ENCODE results near the gene NCBP2. TPM values are rescaled to one million over a fixed set of nuclear protein-coding genes. Genes with fewer than 3 reads are reported as not detected.

NCBP2 gene
- total and polyA plus RNA-seq, 2 experiments from 2014 or later = 78.4 to 98.9 TPM

GRCh38 chr3:196974661-196975060 is 32.3 kb upstream of the NCBP2 start (continued):
- TF ChIP-seq CTCF (conservative IDR thresholded peaks at IDR 0.05; ENCODE audit: low read depth in 2 of 2) (no peak), EZH2phosphoT487 (IDR thresholded peaks at IDR 0.05; ENCODE audit: unreplicated experiment) (no peak), STAT1 (IDR thresholded peaks at IDR 0.05; ENCODE audit: unreplicated experiment) (no peak), CREB1 (CRISPR knock-in tag; IDR thresholded peaks at IDR 0.05; ENCODE audit: low read depth) (no peak), NANOG (IDR thresholded peaks at IDR 0.05; ENCODE audit: borderline replicate concordance) (no peak), ZNF114 (CRISPR knock-in tag; IDR thresholded peaks at IDR 0.05) (no peak), JUNB (IDR thresholded peaks at IDR 0.05; ENCODE audit: unreplicated experiment) (no peak), ETS1 (IDR thresholded peaks at IDR 0.05) (no peak), ZNF331 (CRISPR knock-in tag; IDR thresholded peaks at IDR 0.05; ENCODE audit: low read depth) (no peak), EZH2 (IDR thresholded peaks at IDR 0.05; ENCODE audit: low read depth, unreplicated experiment) (no peak), REST (IDR thresholded peaks at IDR 0.05; ENCODE audit: unreplicated experiment) (no peak)

GRCh38 chr3:196971094-196971698 is 28.9 kb upstream of the NCBP2 start:
- H3K4me2 ChIP-seq = no peak overlapping the region
- H3K36me3 ChIP-seq (ENCODE audit: insufficient read depth) = no peaks in the 10 kb centered on the region
- no peaks in the 10 kb centered on the region for H3K9me2 ChIP-seq (ENCODE audit: insufficient read depth)
- H3K4me3 ChIP-seq = no peak overlapping the region
- peaks cover 8% of the 10 kb centered on the region; the same call in 2 of the 3 replicates for H3K4me1 Mint-ChIP-seq
- H4K20me1 ChIP-seq (replicated peaks; ENCODE audit: insufficient read depth) = no peaks in the 10 kb centered on the region
- H3K36me3 Mint-ChIP-seq (ENCODE audit: low read depth) = peaks cover 8% of the 10 kb centered on the region
- H3K27ac Mint-ChIP-seq = no peak overlapping the region
- no peak overlapping the region; the same call in 2 of the 3 replicates for H3K4me3 Mint-ChIP-seq
- ATAC-seq = no peak
- H3K9me3 Mint-ChIP-seq = peaks cover 27% of the 10 kb centered on the region
- DNase-seq (ENCODE audit: low spot score) = no peak
- no peaks in the 10 kb centered on the region; the same call in 1 of the 2 replicates for H3K4me1 ChIP-seq (ENCODE audit: insufficient read depth)
- H3K27ac ChIP-seq (ENCODE audit: low read depth) = no peak overlapping the region
- H3K79me2 ChIP-seq (replicated peaks; ENCODE audit: insufficient read depth) = no peaks in the 10 kb centered on the region
- peaks cover 59% of the 10 kb centered on the region for H3K27me3 ChIP-seq (ENCODE audit: insufficient read depth)
- H2AFZ ChIP-seq = no peak overlapping the region
- H3F3A ChIP-seq (replicated peaks; ENCODE audit: low read depth) = 0 out of 2 replicates have a peak, but pooled peaks cover 6% of the 10 kb centered on the region
- H3K27me3 Mint-ChIP-seq (ENCODE audit: insufficient read depth, low read depth, poor library complexity) = peaks cover 45% of the 10 kb centered on the region
- no peak for TF ChIP-seq REST (IDR thresholded peaks at IDR 0.05; ENCODE audit: unreplicated experiment)
- no peak for TF ChIP-seq CTCF (conservative IDR thresholded peaks at IDR 0.05; ENCODE audit: low read depth in 2 of 2)
- no peak for TF ChIP-seq ZNF331 (CRISPR knock-in tag; IDR thresholded peaks at IDR 0.05; ENCODE audit: low read depth)
- TF ChIP-seq ZNF114 (CRISPR knock-in tag; IDR thresholded peaks at IDR 0.05) = no peak
- no peak for TF ChIP-seq POLR2AphosphoS5 (IDR thresholded peaks at IDR 0.05; ENCODE audit: low read depth)
- TF ChIP-seq STAT1 (IDR thresholded peaks at IDR 0.05; ENCODE audit: unreplicated experiment) = no peak
- no peak for TF ChIP-seq EZH2phosphoT487 (IDR thresholded peaks at IDR 0.05; ENCODE audit: unreplicated experiment)
- no peak for TF ChIP-seq CREB1 (CRISPR knock-in tag; IDR thresholded peaks at IDR 0.05; ENCODE audit: low read depth)

Data from GM23338 (cell line).